Measurements from ENCODE around the gene WSB2.

DNA sequence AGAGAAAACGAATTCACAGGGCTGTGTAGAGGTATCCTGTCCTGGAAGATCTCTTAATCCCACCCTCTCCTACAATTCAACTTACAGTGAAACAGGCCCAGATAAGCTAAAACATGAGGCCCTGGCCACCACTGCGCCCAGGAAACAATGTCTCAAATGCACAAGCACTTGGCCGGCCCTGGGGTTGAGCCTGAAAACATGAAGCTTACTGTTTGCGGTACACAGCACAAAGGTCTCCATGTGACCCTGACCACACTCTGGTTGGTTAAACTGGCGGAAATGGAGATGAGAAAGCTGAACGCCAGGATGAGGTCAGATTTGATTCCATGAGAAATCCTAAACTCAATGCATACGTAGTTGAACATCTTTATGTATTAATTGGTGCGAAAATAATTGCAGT is 16.4 kb downstream of the WSB2 start:
- TF ChIP-seq, protein P1, sequence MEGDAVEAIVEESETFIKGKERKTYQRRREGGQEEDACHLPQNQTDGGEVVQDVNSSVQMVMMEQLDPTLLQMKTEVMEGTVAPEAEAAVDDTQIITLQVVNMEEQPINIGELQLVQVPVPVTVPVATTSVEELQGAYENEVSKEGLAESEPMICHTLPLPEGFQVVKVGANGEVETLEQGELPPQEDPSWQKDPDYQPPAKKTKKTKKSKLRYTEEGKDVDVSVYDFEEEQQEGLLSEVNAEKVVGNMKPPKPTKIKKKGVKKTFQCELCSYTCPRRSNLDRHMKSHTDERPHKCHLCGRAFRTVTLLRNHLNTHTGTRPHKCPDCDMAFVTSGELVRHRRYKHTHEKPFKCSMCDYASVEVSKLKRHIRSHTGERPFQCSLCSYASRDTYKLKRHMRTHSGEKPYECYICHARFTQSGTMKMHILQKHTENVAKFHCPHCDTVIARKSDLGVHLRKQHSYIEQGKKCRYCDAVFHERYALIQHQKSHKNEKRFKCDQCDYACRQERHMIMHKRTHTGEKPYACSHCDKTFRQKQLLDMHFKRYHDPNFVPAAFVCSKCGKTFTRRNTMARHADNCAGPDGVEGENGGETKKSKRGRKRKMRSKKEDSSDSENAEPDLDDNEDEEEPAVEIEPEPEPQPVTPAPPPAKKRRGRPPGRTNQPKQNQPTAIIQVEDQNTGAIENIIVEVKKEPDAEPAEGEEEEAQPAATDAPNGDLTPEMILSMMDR (IDR thresholded peaks at IDR 0.05; ENCODE audit: poor library complexity, severe bottlenecking), result no peak
- no peak for TF ChIP-seq RAD21 (conservative IDR thresholded peaks at IDR 0.05)
- no peak for TF ChIP-seq TAF1 (IDR thresholded peaks at IDR 0.05; ENCODE audit: low read depth)
- TF ChIP-seq EZH2 (IDR thresholded peaks at IDR 0.05; ENCODE audit: borderline replicate concordance, insufficient read depth, low read length, poor library complexity, severe bottlenecking), result no peak
- TF ChIP-seq SMC3 (conservative IDR thresholded peaks at IDR 0.05; ENCODE audit: poor library complexity), result no peak
- TF ChIP-seq, protein P2, sequence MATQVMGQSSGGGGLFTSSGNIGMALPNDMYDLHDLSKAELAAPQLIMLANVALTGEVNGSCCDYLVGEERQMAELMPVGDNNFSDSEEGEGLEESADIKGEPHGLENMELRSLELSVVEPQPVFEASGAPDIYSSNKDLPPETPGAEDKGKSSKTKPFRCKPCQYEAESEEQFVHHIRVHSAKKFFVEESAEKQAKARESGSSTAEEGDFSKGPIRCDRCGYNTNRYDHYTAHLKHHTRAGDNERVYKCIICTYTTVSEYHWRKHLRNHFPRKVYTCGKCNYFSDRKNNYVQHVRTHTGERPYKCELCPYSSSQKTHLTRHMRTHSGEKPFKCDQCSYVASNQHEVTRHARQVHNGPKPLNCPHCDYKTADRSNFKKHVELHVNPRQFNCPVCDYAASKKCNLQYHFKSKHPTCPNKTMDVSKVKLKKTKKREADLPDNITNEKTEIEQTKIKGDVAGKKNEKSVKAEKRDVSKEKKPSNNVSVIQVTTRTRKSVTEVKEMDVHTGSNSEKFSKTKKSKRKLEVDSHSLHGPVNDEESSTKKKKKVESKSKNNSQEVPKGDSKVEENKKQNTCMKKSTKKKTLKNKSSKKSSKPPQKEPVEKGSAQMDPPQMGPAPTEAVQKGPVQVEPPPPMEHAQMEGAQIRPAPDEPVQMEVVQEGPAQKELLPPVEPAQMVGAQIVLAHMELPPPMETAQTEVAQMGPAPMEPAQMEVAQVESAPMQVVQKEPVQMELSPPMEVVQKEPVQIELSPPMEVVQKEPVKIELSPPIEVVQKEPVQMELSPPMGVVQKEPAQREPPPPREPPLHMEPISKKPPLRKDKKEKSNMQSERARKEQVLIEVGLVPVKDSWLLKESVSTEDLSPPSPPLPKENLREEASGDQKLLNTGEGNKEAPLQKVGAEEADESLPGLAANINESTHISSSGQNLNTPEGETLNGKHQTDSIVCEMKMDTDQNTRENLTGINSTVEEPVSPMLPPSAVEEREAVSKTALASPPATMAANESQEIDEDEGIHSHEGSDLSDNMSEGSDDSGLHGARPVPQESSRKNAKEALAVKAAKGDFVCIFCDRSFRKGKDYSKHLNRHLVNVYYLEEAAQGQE (IDR thresholded peaks at IDR 0.05; ENCODE audit: borderline replicate concordance), result no peak
- TF ChIP-seq POLR2AphosphoS5 (IDR thresholded peaks at IDR 0.05), result no peak
